Hepatocyte (in vitro differentiated cells): ENCODE results near the gene MET.

Experiments
- EZH2 ChIP-seq: fragments of 200-600 bp; sonication (generic); IDR thresholded peaks from 2 replicates; pipeline ENCODE4 v1.6.1; 2016; ENCODE audit warnings: antibody characterized with exemption, mild to moderate bottlenecking, borderline replicate concordance
- EZH2phosphoT487 ChIP-seq: fragments of 200-600 bp; sonication (generic); IDR thresholded peaks from one replicate; pipeline ENCODE4 v1.6.1; 2018; ENCODE audit warnings: antibody characterized with exemption, mild to moderate bottlenecking, low read depth, moderate library complexity; ENCODE audit not compliant: unreplicated experiment, severe bottlenecking
- TF ChIP-seq, protein P1 (sequence below): fragments of 200-600 bp; sonication (generic); IDR thresholded peaks from 2 replicates; pipeline ENCODE4 v1.5.1; 2016; ENCODE audit warnings: antibody characterized with exemption, mild to moderate bottlenecking; ENCODE audit not compliant: poor library complexity

DNA sequence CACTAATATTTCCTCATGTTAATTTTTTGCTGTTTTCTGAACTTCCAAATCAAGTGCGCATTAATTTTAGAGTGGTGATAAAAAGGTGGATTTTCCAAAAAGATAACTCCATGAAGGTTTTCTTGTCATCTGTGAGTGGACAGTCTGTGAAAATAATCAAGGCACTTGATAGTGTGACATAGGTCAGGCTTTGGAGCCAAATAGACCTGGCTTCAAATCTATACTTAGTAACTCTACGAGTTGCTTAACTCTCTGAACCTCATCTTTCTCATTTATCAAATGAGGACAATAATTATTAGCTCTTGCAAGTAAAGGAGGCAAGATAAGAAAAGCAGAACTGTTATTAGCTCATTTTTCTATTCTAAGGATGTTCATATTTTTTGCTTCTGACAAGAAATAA, 24.7 kb upstream of the MET start:
- TF ChIP-seq EZH2 (no peak), EZH2phosphoT487 (no peak)
- TF ChIP-seq, protein P1, sequence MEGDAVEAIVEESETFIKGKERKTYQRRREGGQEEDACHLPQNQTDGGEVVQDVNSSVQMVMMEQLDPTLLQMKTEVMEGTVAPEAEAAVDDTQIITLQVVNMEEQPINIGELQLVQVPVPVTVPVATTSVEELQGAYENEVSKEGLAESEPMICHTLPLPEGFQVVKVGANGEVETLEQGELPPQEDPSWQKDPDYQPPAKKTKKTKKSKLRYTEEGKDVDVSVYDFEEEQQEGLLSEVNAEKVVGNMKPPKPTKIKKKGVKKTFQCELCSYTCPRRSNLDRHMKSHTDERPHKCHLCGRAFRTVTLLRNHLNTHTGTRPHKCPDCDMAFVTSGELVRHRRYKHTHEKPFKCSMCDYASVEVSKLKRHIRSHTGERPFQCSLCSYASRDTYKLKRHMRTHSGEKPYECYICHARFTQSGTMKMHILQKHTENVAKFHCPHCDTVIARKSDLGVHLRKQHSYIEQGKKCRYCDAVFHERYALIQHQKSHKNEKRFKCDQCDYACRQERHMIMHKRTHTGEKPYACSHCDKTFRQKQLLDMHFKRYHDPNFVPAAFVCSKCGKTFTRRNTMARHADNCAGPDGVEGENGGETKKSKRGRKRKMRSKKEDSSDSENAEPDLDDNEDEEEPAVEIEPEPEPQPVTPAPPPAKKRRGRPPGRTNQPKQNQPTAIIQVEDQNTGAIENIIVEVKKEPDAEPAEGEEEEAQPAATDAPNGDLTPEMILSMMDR, result no peak
